GM10266 (cell line): ENCODE measurements around the gene CHST7.

Experiments
- DNase-seq: peaks from one replicate; pipeline ENCODE4 v3.0.0; 2012; ENCODE audit errors: extremely low spot score
- CTCF ChIP-seq: IDR thresholded peaks from 2 replicates; pipeline ENCODE4 v1.5.1; 2012; ENCODE audit warnings: mild to moderate bottlenecking, low read depth; ENCODE audit not compliant: control insufficient read depth, insufficient read depth; ENCODE audit errors: missing control alignments

Gene CHST7

GRCh38 chrX:46637938-46638337 lies 64.4 kb downstream of the CHST7 start:
- no peak for TF ChIP-seq CTCF
- peak; percentile 13 for DNase-seq

GRCh38 chrX:46642145-46642544 lies 68.6 kb downstream of the CHST7 start:
- no peak for DNase-seq
- no peak for TF ChIP-seq CTCF

- no peak for DNase-seq
- TF ChIP-seq CTCF, result no peak
Measured at GRCh38 chrX:46643636-46644035, 70.1 kb downstream of the CHST7 start.

GRCh38 chrX:46645614-46646013 lies 72.0 kb downstream of the CHST7 start:
- no peak for DNase-seq
- no peak for TF ChIP-seq CTCF

- TF ChIP-seq CTCF, result no peak
- DNase-seq, result no peak
Measured at GRCh38 chrX:46647251-46647650, 73.7 kb downstream of the CHST7 start.
